ENCODE measurements around the gene FGF7. TPM values are rescaled to one million over a fixed set of nuclear protein-coding genes. Genes with fewer than 3 reads are reported as not detected.

FGF7 gene
- total and polyA plus RNA-seq, 2 donors (not counting 3 experiments of a cell fraction or from before 2014, with no cell fraction given), result not detected

DNA sequence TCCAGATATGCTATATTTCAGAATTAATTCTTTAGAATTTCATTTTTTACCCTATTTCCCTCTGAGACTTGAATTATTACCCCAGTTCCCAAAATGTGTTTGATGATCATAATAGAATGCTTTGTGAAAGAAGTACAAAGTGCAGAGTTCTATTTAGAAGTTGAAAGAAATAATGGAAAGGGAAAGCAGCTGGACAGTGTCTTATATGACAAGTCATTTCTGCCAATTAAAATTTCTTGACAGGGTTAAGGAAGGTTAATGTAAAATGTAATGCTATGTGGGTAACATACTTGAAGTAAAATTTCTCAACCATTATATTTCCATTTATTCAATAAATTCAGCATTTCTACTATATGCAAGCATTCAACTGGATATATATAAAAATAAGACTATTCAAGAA lies 33.1 kb downstream of the FGF7 start:
- FAIRE-seq (no peak), DNase-seq (ENCODE audit: low read depth, low spot score) (no peak)
- Histone ChIP-seq H3K27me3 (ENCODE audit: control insufficient read depth in 2 of 2, insufficient read depth in 2 of 2, low read length in 2 of 2) (peaks cover 0 to 12% of the 10 kb centered on the region in 2 experiments), H3K79me2 (ENCODE audit: control insufficient read depth, insufficient read depth, low read length) (no peaks in the 10 kb centered on the region), H3K4me2 (ENCODE audit: insufficient read depth, low read length) (no peak overlapping the region), H3K4me3 (replicated peaks in 1 of 3; ENCODE audit: insufficient read depth in 1 of 3, low read depth in 1 of 3, low read length in 3 of 3) (no peak overlapping the region), H3K9ac (replicated peaks; ENCODE audit: extremely low read depth, insufficient read depth, low read length) (no peak overlapping the region), H3K36me3 (ENCODE audit: control insufficient read depth in 2 of 2, extremely low read depth in 1 of 2, insufficient read depth in 2 of 2, low read length in 2 of 2) (no peaks in the 10 kb centered on the region), H3K27ac (ENCODE audit: insufficient read depth, low read depth, low read length) (no peak overlapping the region), H3K4me1 (ENCODE audit: control insufficient read depth, extremely low read depth, insufficient read depth, low read length) (no peaks in the 10 kb centered on the region), H4K20me1 (replicated peaks; ENCODE audit: control insufficient read depth, extremely low read depth, insufficient read depth, low read length) (no peaks in the 10 kb centered on the region), H3K9me1 (replicated peaks; ENCODE audit: control insufficient read depth, extremely low read depth, insufficient read depth, low read length) (no peaks in the 10 kb centered on the region), H2AFZ (ENCODE audit: low read depth, low read length) (no peak overlapping the region), H3K9me3 (replicated peaks; ENCODE audit: control insufficient read depth, insufficient read depth, low read length) (no peaks in the 10 kb centered on the region)
- BruUV-seq (replicated peaks), result no TSS peak
- ChIA-PET POLR2A (no interaction called here), CTCF (interaction anchor here (1.1 kb wide), 1 partner anchor 15 kb away, joined by 4 read pairs; no protein-coding TSS in a partner anchor)
- intact Hi-C loops (cut with micrococcal nuclease), result no loop called here
- dilution Hi-C loops (cut with MboI; ENCODE audit: extremely low pct_ligation_motif_present, low sequenced_read_pairs), result no loop called here
- TF ChIP-seq FOS (IDR thresholded peaks at IDR 0.05; ENCODE audit: borderline replicate concordance, insufficient read depth, low read length), result no peak
- no peak for TF ChIP-seq GATA2 (IDR thresholded peaks at IDR 0.05; ENCODE audit: insufficient read depth, insufficient read length, low read depth, low read length)

DNA sequence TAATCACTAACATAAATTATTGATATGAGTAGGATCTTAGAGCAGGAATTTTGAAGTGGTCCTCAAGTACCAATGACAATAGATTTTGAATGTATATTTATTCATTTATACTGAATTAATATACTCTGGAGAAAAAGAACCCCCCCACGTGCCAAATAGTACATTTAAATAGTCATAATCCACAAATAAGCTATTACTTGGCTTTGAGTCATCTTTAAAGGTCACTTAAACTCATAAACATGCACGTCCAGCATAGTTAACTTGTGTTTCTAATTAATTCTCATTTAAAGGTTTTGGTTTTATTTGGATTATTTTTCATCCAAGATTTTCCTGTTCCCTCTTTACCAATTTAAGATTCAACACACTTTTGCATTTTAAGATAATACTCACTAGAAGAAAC lies 35.1 kb downstream of the FGF7 start:
- Histone ChIP-seq H4K20me1 (replicated peaks; ENCODE audit: control insufficient read depth, extremely low read depth, insufficient read depth, low read length) (no peaks in the 10 kb centered on the region), H3K36me3 (ENCODE audit: control insufficient read depth in 2 of 2, extremely low read depth in 1 of 2, insufficient read depth in 2 of 2, low read length in 2 of 2) (no peaks in the 10 kb centered on the region), H3K9me3 (replicated peaks; ENCODE audit: control insufficient read depth, insufficient read depth, low read length) (no peaks in the 10 kb centered on the region), H3K9me1 (replicated peaks; ENCODE audit: control insufficient read depth, extremely low read depth, insufficient read depth, low read length) (no peaks in the 10 kb centered on the region), H3K4me3 (replicated peaks in 1 of 3; ENCODE audit: insufficient read depth in 1 of 3, low read depth in 1 of 3, low read length in 3 of 3) (no peak overlapping the region), H3K79me2 (ENCODE audit: control insufficient read depth, insufficient read depth, low read length) (no peaks in the 10 kb centered on the region), H3K4me2 (ENCODE audit: insufficient read depth, low read length) (no peak overlapping the region), H3K27ac (ENCODE audit: insufficient read depth, low read depth, low read length) (no peak overlapping the region), H3K27me3 (ENCODE audit: control insufficient read depth in 2 of 2, insufficient read depth in 2 of 2, low read length in 2 of 2) (peaks cover 0 to 12% of the 10 kb centered on the region in 2 experiments), H3K9ac (replicated peaks; ENCODE audit: extremely low read depth, insufficient read depth, low read length) (no peak overlapping the region), H3K4me1 (ENCODE audit: control insufficient read depth, extremely low read depth, insufficient read depth, low read length) (no peaks in the 10 kb centered on the region), H2AFZ (ENCODE audit: low read depth, low read length) (no peak overlapping the region)
- CTCF ChIA-PET, result no interaction called here
- DNase-seq (ENCODE audit: low read depth, low spot score) (no peak), FAIRE-seq (no peak)
- BruUV-seq (replicated peaks), result no TSS peak
- POLR2A ChIA-PET, result no interaction called here
- dilution Hi-C loops (cut with MboI; ENCODE audit: extremely low pct_ligation_motif_present, low sequenced_read_pairs) (no loop called here), intact Hi-C loops (cut with micrococcal nuclease) (no loop called here)
- TF ChIP-seq POLR2AphosphoS5 (IDR thresholded peaks at IDR 0.05; ENCODE audit: insufficient read depth, low read depth, low read length) (no peak), MAX (IDR thresholded peaks at IDR 0.05; ENCODE audit: insufficient read depth, insufficient read length) (no peak)
